Natural killer cell (primary cell): Measurements from ENCODE around the gene PRDX5. TPM values are rescaled to one million over a fixed set of nuclear protein-coding genes. Genes with fewer than 3 reads are reported as not detected.
A peak's percentile ranks its signal among the peaks of the same experiment; 100 is the strongest.

ENCODE experiments used
- ATAC-seq, 3 donors: fragments of 150-1000 bp in 2 of 3; fragments of 200-7000 bp in 1 of 3; cut with Tn5 transposase; 1 replicate in 1 of 3; 2 replicates in 2 of 3; pipeline ENCODE4 v1.10.0; 2021; ENCODE audit warnings: mild to moderate bottlenecking in 2 of 3, moderate library complexity in 2 of 3
- DNase-seq, 2 donors: peaks; one replicate each; pipeline versions ENCODE4 v3.0.0 to v3.0.0-alpha.2; 2013 to 2021; ENCODE audit warnings: mixed read lengths in 1 of 2
- H3K27ac ChIP-seq: one replicate; pipeline ENCODE4 v1.5.1; 2013; ENCODE audit warnings: mild to moderate bottlenecking, low read length
- H3K27me3 ChIP-seq: one replicate; pipeline ENCODE4 v1.6.1; 2013; ENCODE audit warnings: low read length; ENCODE audit not compliant: control insufficient read depth, insufficient read depth
- H3K36me3 ChIP-seq: one replicate; pipeline ENCODE4 v1.6.1; 2013; ENCODE audit warnings: low read length; ENCODE audit not compliant: control insufficient read depth, insufficient read depth
- H3K4me1 ChIP-seq: one replicate; pipeline ENCODE4 v1.6.1; 2013; ENCODE audit warnings: low read length; ENCODE audit not compliant: control insufficient read depth, insufficient read depth
- H3K4me3 ChIP-seq: one replicate; pipeline ENCODE4 v1.5.1; 2013; ENCODE audit warnings: low read length
- H3K9me3 ChIP-seq: one replicate; pipeline ENCODE4 v1.6.1; 2013; ENCODE audit warnings: low read length; ENCODE audit not compliant: control insufficient read depth, insufficient read depth
- H3K27ac Mint-ChIP-seq, 2 donors: one replicate each; pipeline ENCODE4 v1.8.0; 2022; ENCODE audit warnings: mild to moderate bottlenecking in 2 of 2, mixed read lengths in 2 of 2, moderate library complexity in 1 of 2
- H3K27me3 Mint-ChIP-seq, 2 donors: one replicate each; pipeline ENCODE4 v1.8.0; 2022; ENCODE audit warnings: low read depth in 2 of 2, mixed read lengths in 2 of 2
- H3K36me3 Mint-ChIP-seq: one replicate; pipeline ENCODE4 v1.8.0; 2022; ENCODE audit warnings: mixed read lengths
- H3K4me1 Mint-ChIP-seq, 2 donors: one replicate each; pipeline ENCODE4 v1.8.0; 2022; ENCODE audit warnings: mixed read lengths in 2 of 2
- H3K4me3 Mint-ChIP-seq: one replicate; pipeline ENCODE4 v1.8.0; 2022; ENCODE audit warnings: mild to moderate bottlenecking, moderate library complexity, mixed read lengths
- H3K9me3 Mint-ChIP-seq, 2 donors: one replicate each; pipeline ENCODE4 v1.8.0; 2022; ENCODE audit warnings: mixed read lengths in 2 of 2
- WGBS: methylation state at CpG from one replicate; pipeline ENCODE4 v1.1.7; 2013; ENCODE audit warnings: missing lambda C conversion rate; ENCODE audit not compliant: insufficient coverage; 5-methylcytosine and 5-hydroxymethylcytosine counted together
- intact Hi-C: fragments of 100-400 bp; cut with micrococcal nuclease; formaldehyde crosslinking; loops from one replicate; pipeline ENCODE4 v1.14.2; 2022
- total RNA-seq, 4 donors: library from RNA; stranded (reverse); fragments of 120-200 nt in 1 of 4; gene quantifications; one replicate each; pipeline versions ENCODE4 v1.2.3 to v1.2.4, GENCODE V29; 2013 to 2022
- TF ChIP-seq, protein P1 (sequence below): fragments of 200-600 bp; IDR thresholded peaks from one replicate; pipeline ENCODE4 v1.8.0; 2022; ENCODE audit warnings: antibody characterized with exemption

The PRDX5 gene
- total RNA-seq, 3 donors from 2014 or later (not counting 1 experiment from before 2014, with no cell fraction given), result 85.9 to 104 (median 88.8) TPM

- no peak overlapping the region for H3K27ac Mint-ChIP-seq
- TF ChIP-seq, protein P1, sequence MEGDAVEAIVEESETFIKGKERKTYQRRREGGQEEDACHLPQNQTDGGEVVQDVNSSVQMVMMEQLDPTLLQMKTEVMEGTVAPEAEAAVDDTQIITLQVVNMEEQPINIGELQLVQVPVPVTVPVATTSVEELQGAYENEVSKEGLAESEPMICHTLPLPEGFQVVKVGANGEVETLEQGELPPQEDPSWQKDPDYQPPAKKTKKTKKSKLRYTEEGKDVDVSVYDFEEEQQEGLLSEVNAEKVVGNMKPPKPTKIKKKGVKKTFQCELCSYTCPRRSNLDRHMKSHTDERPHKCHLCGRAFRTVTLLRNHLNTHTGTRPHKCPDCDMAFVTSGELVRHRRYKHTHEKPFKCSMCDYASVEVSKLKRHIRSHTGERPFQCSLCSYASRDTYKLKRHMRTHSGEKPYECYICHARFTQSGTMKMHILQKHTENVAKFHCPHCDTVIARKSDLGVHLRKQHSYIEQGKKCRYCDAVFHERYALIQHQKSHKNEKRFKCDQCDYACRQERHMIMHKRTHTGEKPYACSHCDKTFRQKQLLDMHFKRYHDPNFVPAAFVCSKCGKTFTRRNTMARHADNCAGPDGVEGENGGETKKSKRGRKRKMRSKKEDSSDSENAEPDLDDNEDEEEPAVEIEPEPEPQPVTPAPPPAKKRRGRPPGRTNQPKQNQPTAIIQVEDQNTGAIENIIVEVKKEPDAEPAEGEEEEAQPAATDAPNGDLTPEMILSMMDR, result no peak
- no peaks in the 10 kb centered on the region for H3K9me3 ChIP-seq
- H3K36me3 Mint-ChIP-seq, result no peaks in the 10 kb centered on the region
- intact Hi-C loops, result no loop called here
- ATAC-seq (no peak), DNase-seq (no peak)
- no peak overlapping the region for H3K4me3 Mint-ChIP-seq
- no peaks in the 10 kb centered on the region for H3K9me3 Mint-ChIP-seq
- WGBS, result 93% methylated on average over 8 of the region's 8 CpGs
- H3K4me3 ChIP-seq, result no peak overlapping the region
- no peaks in the 10 kb centered on the region for H3K27me3 Mint-ChIP-seq
- H3K36me3 ChIP-seq, result peaks cover 10% of the 10 kb centered on the region
- no peaks in the 10 kb centered on the region for H3K27me3 ChIP-seq
- H3K4me1 ChIP-seq, result peaks cover 40% of the 10 kb centered on the region
- no peak overlapping the region for H3K27ac ChIP-seq
- peaks cover 18 to 34% of the 10 kb centered on the region in 2 donors for H3K4me1 Mint-ChIP-seq
Observed at GRCh38 chr11:64333556-64333955, 15.6 kb downstream of the PRDX5 start.

DNA sequence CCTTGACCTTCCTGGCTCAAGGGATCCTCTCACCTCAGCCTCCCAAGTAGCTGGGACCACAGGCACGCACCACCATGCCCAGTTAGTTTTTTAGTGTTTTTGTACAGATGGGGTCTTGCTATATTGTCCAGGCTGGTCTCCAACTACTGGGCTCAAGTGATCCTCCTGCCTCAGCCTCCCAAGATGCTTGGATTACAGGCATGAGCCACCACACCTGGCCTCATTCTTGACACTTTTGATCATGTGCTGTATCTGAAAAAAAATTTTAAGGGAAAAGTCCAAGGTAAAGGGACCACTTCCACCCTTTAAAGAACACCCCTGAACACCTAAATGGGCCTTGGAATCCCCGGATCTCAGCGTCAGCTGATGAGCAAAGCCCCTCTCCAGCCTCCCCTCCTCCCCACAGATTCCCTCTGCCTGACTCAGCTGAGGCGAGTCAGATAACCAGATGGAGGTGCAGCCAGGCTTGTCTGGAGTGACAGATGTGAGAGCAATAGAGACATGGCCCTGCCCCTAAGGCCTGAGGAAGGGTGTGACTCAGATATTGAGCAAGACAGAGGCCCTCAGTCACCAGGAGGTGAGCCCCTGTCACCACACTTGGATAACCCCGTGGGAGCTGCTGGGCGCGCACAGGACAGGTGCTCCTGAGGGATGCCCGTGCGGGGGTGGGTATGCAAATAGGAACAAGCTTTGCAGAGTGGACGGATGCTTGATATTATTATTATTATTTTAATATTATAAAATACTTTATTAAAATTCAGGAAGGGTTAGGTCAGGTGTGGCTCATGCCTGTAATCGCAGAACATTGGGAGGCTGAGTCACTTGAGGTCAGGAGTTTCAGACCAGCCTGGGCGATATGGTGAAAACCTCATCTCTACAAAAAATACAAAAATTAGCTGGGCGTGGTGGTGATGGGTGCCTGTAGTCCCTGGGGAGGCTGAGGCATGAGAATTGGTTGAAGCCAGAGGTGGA lies 17.1 kb downstream of the PRDX5 start:
- TF ChIP-seq, protein P1, result no peak
- no peak for DNase-seq
- Histone ChIP-seq H3K9me3 (no peaks in the 10 kb centered on the region), H3K4me3 (no peak overlapping the region), H3K27me3 (no peaks in the 10 kb centered on the region), H3K4me1 (peaks cover 53% of the 10 kb centered on the region), H3K36me3 (peaks cover 10% of the 10 kb centered on the region), H3K27ac (no peak overlapping the region)
- Mint-ChIP-seq H3K4me1 (peaks cover 30 to 45% of the 10 kb centered on the region in 2 donors), H3K4me3 (no peak overlapping the region), H3K27ac (peak overlapping the region in 1 of 2 donors; percentile 64), H3K36me3 (no peaks in the 10 kb centered on the region), H3K9me3 (no peaks in the 10 kb centered on the region), H3K27me3 (no peaks in the 10 kb centered on the region)
- WGBS, result 55% methylated on average over 7 of the region's 13 CpGs
- intact Hi-C loops, result no loop called here
- no peak for ATAC-seq

- Histone ChIP-seq H3K36me3 (peaks cover 22% of the 10 kb centered on the region), H3K27ac (no peak overlapping the region), H3K4me1 (peaks cover 51% of the 10 kb centered on the region), H3K4me3 (no peak overlapping the region), H3K27me3 (no peaks in the 10 kb centered on the region), H3K9me3 (no peaks in the 10 kb centered on the region)
- Mint-ChIP-seq H3K36me3 (no peaks in the 10 kb centered on the region), H3K27ac (peak overlapping the region; percentile 96 to 98), H3K4me3 (peak overlapping the region; percentile 25), H3K4me1 (peaks cover 24 to 50% of the 10 kb centered on the region in 2 donors), H3K9me3 (no peaks in the 10 kb centered on the region), H3K27me3 (no peaks in the 10 kb centered on the region)
- ATAC-seq (no peak), DNase-seq (no peak)
- 96% methylated on average over 6 of the region's 8 CpGs for WGBS
- intact Hi-C loops, result no loop called here
- TF ChIP-seq, protein P1, result no peak
Observed at GRCh38 chr11:64337538-64338249, 19.8 kb downstream of the PRDX5 start.
